Measurements from ENCODE around the gene EDN1. TPM values are rescaled to one million over a fixed set of nuclear protein-coding genes. Genes with fewer than 3 reads are reported as not detected.
"Not testable (repeated sequence)": the region's sequence is repeated elsewhere in the genome, so short reads cannot be mapped to it uniquely, and the experiment has no call there.

EDN1 gene
- total RNA-seq, 3 donors from 2014 or later: 11.5 to 51.7 (median 36.8) TPM

- intact Hi-C loops (cut with DNase I; ENCODE audit: low total_unique reads): no loop called here
- DNase-seq (ENCODE audit: low spot score in 2 of 2): no peak
- TF ChIP-seq CTCF (IDR thresholded peaks at IDR 0.05) (no peak), POLR2AphosphoS5 (IDR thresholded peaks at IDR 0.05) (no peak), POLR2A (IDR thresholded peaks at IDR 0.05) (no peak)
- no peaks in the 10 kb centered on the region for H3K36me3 ChIP-seq
- H3K4me3 ChIP-seq: no peak overlapping the region
- no peaks in the 10 kb centered on the region for H3K4me1 ChIP-seq
- no peaks in the 10 kb centered on the region for H3K9me3 ChIP-seq
- no peaks in the 10 kb centered on the region for H3K27me3 ChIP-seq
- H3K27ac ChIP-seq: peak overlapping the region in 1 of 2 donors; percentile 80
Observed at GRCh38 chr6:12313306-12313991, 23.3 kb downstream of the EDN1 start.

- intact Hi-C loops (cut with DNase I; ENCODE audit: low total_unique reads): no loop called here
- Histone ChIP-seq H3K36me3 (no peaks in the 10 kb centered on the region), H3K9me3 (no peaks in the 10 kb centered on the region), H3K27me3 (no peaks in the 10 kb centered on the region), H3K27ac (peak overlapping the region; percentile 25 to 80), H3K4me1 (no peaks in the 10 kb centered on the region), H3K4me3 (no peak overlapping the region)
- TF ChIP-seq POLR2A (IDR thresholded peaks at IDR 0.05) (no peak), POLR2AphosphoS5 (IDR thresholded peaks at IDR 0.05) (peak in 1 of 3 donors; percentile 36)
- DNase-seq (ENCODE audit: low spot score in 2 of 2): peak in 1 of 2 donors; percentile 74
Observed at GRCh38 chr6:12313992-12314589, 23.9 kb downstream of the EDN1 start.

- intact Hi-C loops (cut with DNase I; ENCODE audit: low total_unique reads): no loop called here
- Histone ChIP-seq H3K27ac (peak overlapping the region; percentile 25 to 80), H3K4me3 (no peak overlapping the region), H3K9me3 (no peaks in the 10 kb centered on the region), H3K27me3 (no peaks in the 10 kb centered on the region), H3K4me1 (no peaks in the 10 kb centered on the region), H3K36me3 (no peaks in the 10 kb centered on the region)
- no peak for DNase-seq (ENCODE audit: low spot score in 2 of 2)
- no peak for TF ChIP-seq POLR2A (IDR thresholded peaks at IDR 0.05)
- no peak for TF ChIP-seq CTCF (IDR thresholded peaks at IDR 0.05)
- no peak for TF ChIP-seq POLR2AphosphoS5 (IDR thresholded peaks at IDR 0.05)
Observed at GRCh38 chr6:12314751-12315150, 24.6 kb downstream of the EDN1 start.

GRCh38 chr6:12315292-12316081 is 25.3 kb downstream of the EDN1 start:
- Histone ChIP-seq H3K27me3 (no peaks in the 10 kb centered on the region), H3K9me3 (no peaks in the 10 kb centered on the region), H3K4me3 (no peak overlapping the region), H3K36me3 (no peaks in the 10 kb centered on the region), H3K27ac (peak overlapping the region in 1 of 2 donors; percentile 80), H3K4me1 (no peaks in the 10 kb centered on the region)
- DNase-seq (ENCODE audit: low spot score in 2 of 2): no peak
- no peak for TF ChIP-seq CTCF (IDR thresholded peaks at IDR 0.05)
- no peak for TF ChIP-seq POLR2A (IDR thresholded peaks at IDR 0.05)
- TF ChIP-seq POLR2AphosphoS5 (IDR thresholded peaks at IDR 0.05): no peak
- intact Hi-C loops (cut with DNase I; ENCODE audit: low total_unique reads): no loop called here

GRCh38 chr6:12318749-12319148 is 28.6 kb downstream of the EDN1 start:
- no peak for TF ChIP-seq CTCF (IDR thresholded peaks at IDR 0.05)
- H3K27ac ChIP-seq: no peak overlapping the region
- no peaks in the 10 kb centered on the region for H3K9me3 ChIP-seq
- no peaks in the 10 kb centered on the region for H3K4me1 ChIP-seq
- no peak for DNase-seq (ENCODE audit: low spot score in 2 of 2)
- no peaks in the 10 kb centered on the region for H3K36me3 ChIP-seq
- no peaks in the 10 kb centered on the region for H3K27me3 ChIP-seq
- intact Hi-C loops (cut with DNase I; ENCODE audit: low total_unique reads): no loop called here
- H3K4me3 ChIP-seq: no peak overlapping the region

GRCh38 chr6:12320074-12320473 is 29.9 kb downstream of the EDN1 start:
- H3K27me3 ChIP-seq; intact Hi-C loops (cut with DNase I; ENCODE audit: low total_unique reads); H3K4me3 ChIP-seq; H3K9me3 ChIP-seq; H3K36me3 ChIP-seq; H3K4me1 ChIP-seq; DNase-seq (ENCODE audit: low spot score in 2 of 2); H3K27ac ChIP-seq: not testable (repeated sequence)

All from breast epithelium (tissue), 4 donors.